ENCODE measurements around the gene CENPB. TPM values are rescaled to one million over a fixed set of nuclear protein-coding genes. Genes with fewer than 3 reads are reported as not detected.

CENPB gene
- total RNA-seq, 1 donor from 2014 or later = 66.2 TPM

DNA sequence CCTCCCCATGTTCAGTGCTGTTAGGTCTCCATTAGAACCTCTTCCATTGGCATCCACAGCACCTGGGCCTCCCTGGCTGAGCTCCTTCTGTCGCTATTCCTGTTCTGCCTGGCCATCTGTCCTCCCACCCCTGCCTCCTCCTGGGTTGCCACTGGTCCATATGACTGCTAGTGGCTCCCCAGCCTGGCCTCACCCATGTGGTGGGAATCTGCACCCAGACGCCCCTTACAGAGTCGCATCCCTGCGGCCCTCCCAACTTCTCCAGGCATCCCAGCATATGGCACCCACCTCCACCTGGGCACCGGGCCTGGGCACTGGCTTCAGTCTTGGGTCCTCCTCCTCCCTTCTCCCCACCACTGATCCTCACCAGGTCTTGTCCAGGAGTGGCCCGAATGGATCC lies 17.3 kb upstream of the CENPB start:
- peaks cover 1% of the 10 kb centered on the region for H3K36me3 ChIP-seq (ENCODE audit: control insufficient read depth, insufficient read depth, low read length)

DNA sequence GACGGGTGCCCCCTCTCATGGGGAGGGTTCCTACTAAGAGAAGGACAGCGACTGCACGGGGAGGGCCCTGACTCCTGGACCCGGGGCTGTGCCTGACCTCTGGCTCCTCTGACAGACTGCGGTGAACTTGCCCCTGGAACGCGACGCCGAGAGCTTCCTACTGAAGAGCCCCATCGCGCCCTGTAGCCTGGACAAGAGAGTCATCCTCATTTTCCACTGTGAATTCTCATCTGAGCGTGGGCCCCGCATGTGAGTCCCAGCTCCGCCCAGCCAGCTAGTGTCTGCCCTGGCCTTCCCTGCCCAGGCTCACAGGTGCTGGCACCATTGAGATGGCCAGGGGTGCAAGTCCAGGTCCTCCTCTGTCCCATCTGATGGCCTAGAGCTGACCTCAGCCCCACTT lies 16.7 kb upstream of the CENPB start:
- H3K4me3 ChIP-seq (ENCODE audit: low read depth, low read length) = no peak overlapping the region
- H3K36me3 ChIP-seq (ENCODE audit: control insufficient read depth, insufficient read depth, low read length) = peaks cover 1% of the 10 kb centered on the region
- DNase-seq (ENCODE audit: low read depth) = no peak
- TF ChIP-seq, protein P1, sequence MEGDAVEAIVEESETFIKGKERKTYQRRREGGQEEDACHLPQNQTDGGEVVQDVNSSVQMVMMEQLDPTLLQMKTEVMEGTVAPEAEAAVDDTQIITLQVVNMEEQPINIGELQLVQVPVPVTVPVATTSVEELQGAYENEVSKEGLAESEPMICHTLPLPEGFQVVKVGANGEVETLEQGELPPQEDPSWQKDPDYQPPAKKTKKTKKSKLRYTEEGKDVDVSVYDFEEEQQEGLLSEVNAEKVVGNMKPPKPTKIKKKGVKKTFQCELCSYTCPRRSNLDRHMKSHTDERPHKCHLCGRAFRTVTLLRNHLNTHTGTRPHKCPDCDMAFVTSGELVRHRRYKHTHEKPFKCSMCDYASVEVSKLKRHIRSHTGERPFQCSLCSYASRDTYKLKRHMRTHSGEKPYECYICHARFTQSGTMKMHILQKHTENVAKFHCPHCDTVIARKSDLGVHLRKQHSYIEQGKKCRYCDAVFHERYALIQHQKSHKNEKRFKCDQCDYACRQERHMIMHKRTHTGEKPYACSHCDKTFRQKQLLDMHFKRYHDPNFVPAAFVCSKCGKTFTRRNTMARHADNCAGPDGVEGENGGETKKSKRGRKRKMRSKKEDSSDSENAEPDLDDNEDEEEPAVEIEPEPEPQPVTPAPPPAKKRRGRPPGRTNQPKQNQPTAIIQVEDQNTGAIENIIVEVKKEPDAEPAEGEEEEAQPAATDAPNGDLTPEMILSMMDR (IDR thresholded peaks at IDR 0.05; ENCODE audit: insufficient read depth, low read length, poor library complexity, severe bottlenecking) = no peak
- no peaks in the 10 kb centered on the region for H3K27me3 ChIP-seq (ENCODE audit: control insufficient read depth, insufficient read depth, low read length)

More for the DNA sequence above, 17.3 kb upstream of the CENPB start:
- TF ChIP-seq, protein P1 (IDR thresholded peaks at IDR 0.05; ENCODE audit: insufficient read depth, low read length, poor library complexity, severe bottlenecking) = no peak
- H3K27me3 ChIP-seq (ENCODE audit: control insufficient read depth, insufficient read depth, low read length) = no peaks in the 10 kb centered on the region
- DNase-seq (ENCODE audit: low read depth) = no peak
- H3K4me3 ChIP-seq (ENCODE audit: low read depth, low read length) = no peak overlapping the region

DNA sequence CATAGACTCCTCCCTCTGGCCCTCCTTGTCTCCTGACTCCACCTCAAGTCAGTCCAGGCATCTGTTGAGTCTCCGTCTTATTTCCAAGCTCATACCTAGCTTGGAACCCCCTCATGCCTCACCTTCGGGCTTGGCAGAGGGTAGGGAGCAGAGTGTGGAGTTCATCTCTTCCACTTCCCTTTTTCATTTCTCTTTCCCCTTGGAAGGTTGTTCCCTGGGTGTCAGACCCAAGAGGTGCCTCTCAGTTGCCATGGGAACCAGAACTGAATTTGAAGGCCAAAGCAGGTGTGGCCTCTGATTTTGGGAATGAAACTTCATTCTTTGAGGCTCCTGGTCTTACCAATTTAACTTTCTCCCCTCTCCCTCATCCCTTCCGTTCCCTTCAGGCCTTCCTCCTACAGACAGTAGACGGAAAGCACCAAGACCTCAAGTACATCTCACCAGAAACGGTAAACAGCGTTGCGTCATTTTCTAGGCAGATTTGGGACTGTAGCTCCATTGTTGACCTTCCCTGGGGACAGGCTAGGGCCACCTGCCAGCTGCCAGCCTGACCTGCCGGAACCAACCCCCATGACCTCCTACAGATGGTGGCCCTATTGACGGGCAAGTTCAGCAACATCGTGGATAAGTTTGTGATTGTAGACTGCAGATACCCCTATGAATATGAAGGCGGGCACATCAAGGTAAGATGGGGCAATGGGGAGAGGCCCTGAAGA lies 16.1 kb upstream of the CENPB start:
- H3K4me3 ChIP-seq (ENCODE audit: low read depth, low read length) = no peak overlapping the region
- TF ChIP-seq, protein P1 (IDR thresholded peaks at IDR 0.05; ENCODE audit: insufficient read depth, low read length, poor library complexity, severe bottlenecking) = no peak
- H3K36me3 ChIP-seq (ENCODE audit: control insufficient read depth, insufficient read depth, low read length) = peaks cover 1% of the 10 kb centered on the region
- no peak for DNase-seq (ENCODE audit: low read depth)
- no peaks in the 10 kb centered on the region for H3K27me3 ChIP-seq (ENCODE audit: control insufficient read depth, insufficient read depth, low read length)

DNA sequence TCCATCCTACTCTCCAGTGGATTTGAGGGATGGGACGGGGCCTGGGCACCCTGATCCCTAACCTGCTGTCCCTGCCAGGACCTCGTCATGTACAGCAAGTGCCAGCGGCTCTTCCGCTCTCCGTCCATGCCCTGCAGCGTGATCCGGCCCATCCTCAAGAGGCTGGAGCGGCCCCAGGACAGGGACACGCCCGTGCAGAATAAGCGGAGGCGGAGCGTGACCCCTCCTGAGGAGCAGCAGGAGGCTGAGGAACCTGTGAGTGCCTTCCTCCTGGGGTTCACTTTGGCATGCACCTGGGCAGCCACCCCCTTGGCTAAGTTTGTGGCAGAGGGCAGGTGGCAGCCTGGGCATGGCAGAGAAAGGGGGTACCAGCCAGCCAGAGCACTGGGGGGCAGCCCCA lies 15.3 kb upstream of the CENPB start:
- TF ChIP-seq, protein P1 (IDR thresholded peaks at IDR 0.05; ENCODE audit: insufficient read depth, low read length, poor library complexity, severe bottlenecking) = no peak
- H3K4me3 ChIP-seq (ENCODE audit: low read depth, low read length) = no peak overlapping the region
- H3K27me3 ChIP-seq (ENCODE audit: control insufficient read depth, insufficient read depth, low read length) = no peaks in the 10 kb centered on the region
- H3K36me3 ChIP-seq (ENCODE audit: control insufficient read depth, insufficient read depth, low read length) = peaks cover 1% of the 10 kb centered on the region
- no peak for DNase-seq (ENCODE audit: low read depth)

DNA sequence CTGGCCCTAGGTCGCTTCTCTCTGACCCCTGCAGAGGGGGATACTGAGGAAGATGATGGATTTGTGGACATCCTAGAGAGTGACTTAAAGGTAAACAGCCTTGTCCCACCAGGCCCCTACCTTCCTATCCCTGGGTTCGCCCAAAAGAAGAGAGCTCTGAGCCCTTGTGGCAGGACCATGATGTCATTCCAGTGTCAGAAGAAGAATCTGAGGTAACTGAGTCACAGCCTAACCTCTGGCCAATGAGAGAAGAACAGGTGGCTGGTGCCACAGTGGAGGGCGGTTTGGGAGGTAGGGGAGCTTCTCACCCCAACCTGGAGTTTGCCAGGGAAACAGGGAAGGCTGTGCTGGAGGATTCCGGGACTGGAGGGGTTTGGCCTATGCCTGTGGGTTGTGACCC lies 14.8 kb upstream of the CENPB start:
- TF ChIP-seq, protein P1 (IDR thresholded peaks at IDR 0.05; ENCODE audit: insufficient read depth, low read length, poor library complexity, severe bottlenecking) = no peak
- peaks cover 1% of the 10 kb centered on the region for H3K36me3 ChIP-seq (ENCODE audit: control insufficient read depth, insufficient read depth, low read length)

DNA sequence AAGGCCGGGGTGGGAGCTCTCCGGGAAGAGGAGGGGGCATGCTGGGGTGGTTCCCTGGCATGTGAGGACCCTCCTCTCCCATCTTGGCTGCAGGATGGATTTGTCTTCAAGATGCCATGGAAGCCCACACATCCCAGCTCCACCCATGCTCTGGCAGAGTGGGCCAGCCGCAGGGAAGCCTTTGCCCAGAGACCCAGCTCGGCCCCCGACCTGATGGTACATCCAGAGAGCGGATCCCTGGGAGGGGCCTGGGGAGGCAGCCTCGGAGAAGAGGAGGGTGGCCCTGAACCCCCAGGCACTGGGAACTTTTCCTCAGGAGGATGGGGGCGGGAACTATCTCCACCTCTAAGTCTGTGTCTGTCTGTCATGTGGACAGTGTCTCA lies 14.3 kb upstream of the CENPB start:
- no peak overlapping the region for H3K4me3 ChIP-seq (ENCODE audit: low read depth, low read length)
- TF ChIP-seq, protein P1 (IDR thresholded peaks at IDR 0.05; ENCODE audit: insufficient read depth, low read length, poor library complexity, severe bottlenecking) = no peak
- DNase-seq (ENCODE audit: low read depth) = no peak
- no peaks in the 10 kb centered on the region for H3K27me3 ChIP-seq (ENCODE audit: control insufficient read depth, insufficient read depth, low read length)
- peaks cover 1% of the 10 kb centered on the region for H3K36me3 ChIP-seq (ENCODE audit: control insufficient read depth, insufficient read depth, low read length)

More for the DNA sequence above, 14.8 kb upstream of the CENPB start:
- Histone ChIP-seq H3K27me3 (ENCODE audit: control insufficient read depth, insufficient read depth, low read length) (no peaks in the 10 kb centered on the region), H3K4me3 (ENCODE audit: low read depth, low read length) (no peak overlapping the region)
- no peak for DNase-seq (ENCODE audit: low read depth)
